Colonic mucosa (tissue), 4 donors: ENCODE measurements around the gene C19orf67. TPM values are rescaled to one million over a fixed set of nuclear protein-coding genes. Genes with fewer than 3 reads are reported as not detected.

Experiments
- DNase-seq: peaks from one replicate; pipeline ENCODE4 v3.0.0-alpha.2; 2020
- H3K27ac ChIP-seq: fragments of 200-600 bp; one replicate; pipeline ENCODE4 v1.8.0; 2021
- H3K27me3 ChIP-seq: fragments of 200-600 bp; one replicate; pipeline ENCODE4 v1.8.0; 2021
- H3K36me3 ChIP-seq: fragments of 200-600 bp; one replicate; pipeline ENCODE4 v1.8.0; 2021
- H3K4me1 ChIP-seq: fragments of 200-600 bp; one replicate; pipeline ENCODE4 v1.8.0; 2021; ENCODE audit warnings: mild to moderate bottlenecking
- H3K4me3 ChIP-seq: fragments of 200-600 bp; one replicate; pipeline ENCODE4 v1.8.0; 2021
- H3K9ac ChIP-seq, 2 donors: one replicate each; pipeline ENCODE4 v1.7.0; 2013; ENCODE audit warnings: control low read depth in 2 of 2, low read depth in 2 of 2, low read length in 2 of 2
- H3K9me3 ChIP-seq: fragments of 200-600 bp; one replicate; pipeline ENCODE4 v1.8.0; 2021
- CTCF ChIP-seq: fragments of 200-600 bp; IDR thresholded peaks from one replicate; pipeline ENCODE4 v1.8.0; 2022; ENCODE audit warnings: antibody characterized with exemption, mild to moderate bottlenecking
- intact Hi-C: fragments of 100-400 bp; cut with DNase I; formaldehyde crosslinking; loops from one replicate; pipeline ENCODE4 v1.14.1; 2022
- total RNA-seq, 2 donors: library from RNA; stranded (reverse); fragmentation: NEBNext Ultra II Directional in 1 of 2; extraction: Animal tissue kit (Norgen Biotek cat#: 25700) in 1 of 2; gene quantifications; one replicate each; pipeline ENCODE4 v1.2.1, GENCODE V29; 2021
- donor health status: healthy.
- donor health status: DM: no; HTN: no; CAD: no.
- donor health status: DM: no; HTN: no; CAD: no.

The C19orf67 gene
- total RNA-seq = under 1 TPM in 1 of 2 donors, not detected in 1; 0.19 TPM

- intact Hi-C loops = no loop called here
Observed at GRCh38 chr19:14085309-14085995, at the start of gene C19orf67. Gene C19orf67, minus strand, starts transcription at chr19:14085783. Its CDS starts 156 bp downstream, at chr19:14085627.

GRCh38 chr19:14135355-14135754 is 49.8 kb upstream of the C19orf67 start:
- intact Hi-C loops = no loop called here
- Histone ChIP-seq H3K27me3 (no peaks in the 10 kb centered on the region), H3K9me3 (no peaks in the 10 kb centered on the region), H3K27ac (no peak overlapping the region), H3K4me3 (peak overlapping the region; percentile 76), H3K36me3 (no peaks in the 10 kb centered on the region), H3K9ac (peak overlapping the region; percentile 46 to 63), H3K4me1 (peaks cover 5% of the 10 kb centered on the region)
- no peak for TF ChIP-seq CTCF
- no peak for DNase-seq

More at GRCh38 chr19:14085309-14085995, at the start of gene C19orf67:
- H3K4me1 ChIP-seq = peaks cover 1% of the 10 kb centered on the region
- no peaks in the 10 kb centered on the region for H3K27me3 ChIP-seq
- H3K4me3 ChIP-seq = no peak within 1 kb of the TSS
- DNase-seq = no peak
- H3K9ac ChIP-seq = peak within 1 kb of the TSS in 1 of 2 donors; percentile 5
- no peaks in the 10 kb centered on the region for H3K9me3 ChIP-seq
- no peaks in the 10 kb centered on the region for H3K36me3 ChIP-seq
- no peak for TF ChIP-seq CTCF
- no peak within 1 kb of the TSS for H3K27ac ChIP-seq

- Histone ChIP-seq H3K27ac (no peak overlapping the region), H3K9ac (no peak overlapping the region), H3K4me3 (no peak overlapping the region), H3K36me3 (no peaks in the 10 kb centered on the region), H3K4me1 (no peaks in the 10 kb centered on the region), H3K27me3 (no peaks in the 10 kb centered on the region), H3K9me3 (no peaks in the 10 kb centered on the region)
- intact Hi-C loops = no loop called here
- no peak for TF ChIP-seq CTCF
- no peak for DNase-seq
Observed at GRCh38 chr19:14127929-14128509, 42.4 kb upstream of the C19orf67 start.

- Histone ChIP-seq H3K27ac (no peak overlapping the region), H3K27me3 (no peaks in the 10 kb centered on the region), H3K9ac (no peak overlapping the region), H3K36me3 (no peaks in the 10 kb centered on the region), H3K9me3 (no peaks in the 10 kb centered on the region), H3K4me1 (no peaks in the 10 kb centered on the region), H3K4me3 (no peak overlapping the region)
- intact Hi-C loops = no loop called here
- no peak for TF ChIP-seq CTCF
- DNase-seq = no peak
Observed at GRCh38 chr19:14127176-14127575, 41.6 kb upstream of the C19orf67 start.

GRCh38 chr19:14122924-14123323 is 37.3 kb upstream of the C19orf67 start:
- Histone ChIP-seq H3K36me3 (no peaks in the 10 kb centered on the region), H3K27ac (no peak overlapping the region), H3K9ac (no peak overlapping the region), H3K4me3 (no peak overlapping the region), H3K27me3 (no peaks in the 10 kb centered on the region), H3K9me3 (no peaks in the 10 kb centered on the region), H3K4me1 (peaks cover 4% of the 10 kb centered on the region)
- no peak for TF ChIP-seq CTCF
- DNase-seq = no peak
- intact Hi-C loops = no loop called here
